Stimulated activated CD8-positive, alpha-beta memory T cell treated with anti-CD3 and anti-CD28 coated beads, Interleukin-2, amount 100 ng/mL, for 48 hours (primary cell): ENCODE measurements around the gene HAP1.
"Not testable (repeated sequence)": the region's sequence is repeated elsewhere in the genome, so short reads cannot be mapped to it uniquely, and the experiment has no call there.

Experiments used
- DNase-seq, 2 donors: peaks; one replicate each; pipeline ENCODE4 v3.0.0-alpha.2; 2020; ENCODE audit warnings: low read depth in 2 of 2

The HAP1 gene

GRCh38 chr17:41690497-41690896 lies 43.9 kb downstream of the HAP1 start:
- no peak for DNase-seq

GRCh38 chr17:41689497-41690299 lies 44.7 kb downstream of the HAP1 start:
- DNase-seq, result no peak

- DNase-seq, result peak; percentile 99 to 100
Measured at GRCh38 chr17:41688641-41689496, 45.6 kb downstream of the HAP1 start, which contains the start of gene EIF1. TSS of gene EIF1 (plus strand) at chr17:41688885. CDS start at chr17:41689039, 154 bp downstream.

- peak; percentile 35 to 44 for DNase-seq
Measured at GRCh38 chr17:41687828-41688640, 46.4 kb downstream of the HAP1 start.

- DNase-seq, result no peak
Measured at GRCh38 chr17:41686281-41686680, 48.2 kb downstream of the HAP1 start.

- not testable (repeated sequence) for DNase-seq
Measured at GRCh38 chr17:41685753-41686152, 48.7 kb downstream of the HAP1 start.

GRCh38 chr17:41684035-41684434 lies 50.4 kb downstream of the HAP1 start:
- DNase-seq, result no peak

- no peak for DNase-seq
Measured at GRCh38 chr17:41683441-41684007, 50.9 kb downstream of the HAP1 start.

- no peak for DNase-seq
Measured at GRCh38 chr17:41682631-41683030, 51.8 kb downstream of the HAP1 start.

- DNase-seq, result no peak
Measured at GRCh38 chr17:41681776-41682175, 52.7 kb downstream of the HAP1 start.

- DNase-seq, result no peak
Measured at GRCh38 chr17:41680426-41681040, 53.9 kb downstream of the HAP1 start.

- DNase-seq, result no peak
Measured at GRCh38 chr17:41679740-41680425, 54.6 kb downstream of the HAP1 start.

- no peak for DNase-seq
Measured at GRCh38 chr17:41678907-41679739, 55.3 kb downstream of the HAP1 start.

- DNase-seq, result no peak
Measured at GRCh38 chr17:41678411-41678906, 56.0 kb downstream of the HAP1 start.

GRCh38 chr17:41676058-41676419 lies 58.4 kb downstream of the HAP1 start:
- DNase-seq, result no peak

GRCh38 chr17:41675157-41676057 lies 59.0 kb downstream of the HAP1 start:
- not testable (repeated sequence) for DNase-seq
